Measurements from ENCODE around the gene CUL4B.
"Not testable (repeated sequence)": the region's sequence is repeated elsewhere in the genome, so short reads cannot be mapped to it uniquely, and the experiment has no call there.

Gene CUL4B

DNA sequence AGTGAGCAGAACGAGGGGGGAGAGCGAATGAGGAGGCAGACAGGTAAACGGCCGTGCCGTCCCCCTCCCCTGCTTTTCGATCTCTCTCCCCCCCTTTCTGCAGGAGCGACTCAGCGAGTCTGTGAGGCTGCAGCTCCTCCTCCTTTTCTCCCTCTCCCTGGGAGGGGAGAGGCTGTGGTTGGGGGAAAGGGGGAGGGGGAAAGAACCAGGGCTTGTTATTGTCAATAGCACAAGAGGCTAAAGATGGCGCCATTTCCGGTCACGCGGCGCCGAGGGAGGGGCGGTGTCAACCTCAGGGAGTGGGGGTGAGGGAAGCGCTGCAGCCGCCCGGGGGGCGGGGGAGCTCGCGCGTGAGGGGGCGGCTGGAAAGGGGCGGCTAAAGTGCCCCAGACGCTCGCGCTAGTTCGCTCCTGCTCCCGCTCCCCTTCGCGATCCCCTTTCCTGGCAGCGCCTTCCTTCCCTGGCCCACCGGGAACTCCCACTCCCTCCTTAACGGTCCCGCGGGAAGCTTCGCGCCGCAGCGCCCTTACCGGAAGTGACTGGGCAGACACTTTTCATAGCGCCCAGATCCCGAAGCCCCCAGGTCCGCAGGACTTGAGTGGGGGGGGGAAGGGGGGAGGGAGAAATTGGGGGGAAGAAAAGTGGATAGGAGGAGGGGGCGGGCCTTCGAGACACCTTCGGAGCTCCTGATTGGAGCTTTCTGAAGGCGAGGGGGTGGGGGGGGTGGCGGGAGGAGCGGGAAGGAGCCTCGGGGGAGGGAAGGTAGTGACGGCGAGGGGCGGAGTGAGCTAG, at the start of gene CUL4B:
TSS of gene CUL4B (minus strand) at position 121 of the 792 bp plus-strand sequence. CDS start 324 bp downstream, outside the sequence.
- peak; percentile 78 for DNase-seq (ENCODE audit: low read depth, low spot score)

DNA sequence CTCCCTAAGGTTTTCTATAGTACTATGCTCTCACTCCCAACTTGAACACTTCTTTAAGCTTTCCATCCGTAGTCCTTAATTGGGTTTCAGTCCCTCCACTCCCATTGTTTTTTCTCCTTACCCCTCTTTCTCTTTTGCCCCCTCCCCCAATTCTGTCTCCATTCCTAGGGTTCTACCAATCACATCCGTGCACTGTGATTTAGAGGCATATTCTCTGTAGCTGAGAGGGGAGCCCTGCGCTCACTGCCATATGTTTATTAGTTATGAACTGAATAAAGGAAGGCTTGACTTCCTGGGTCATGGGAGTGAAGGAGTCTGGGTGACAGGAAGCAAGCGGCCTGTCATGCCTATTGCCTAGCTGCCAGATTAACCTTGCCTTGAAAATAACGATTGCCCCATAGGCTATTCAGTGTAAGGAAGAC, 43.6 kb upstream of the CUL4B start:
- no peak for DNase-seq (ENCODE audit: low read depth, low spot score)

DNA sequence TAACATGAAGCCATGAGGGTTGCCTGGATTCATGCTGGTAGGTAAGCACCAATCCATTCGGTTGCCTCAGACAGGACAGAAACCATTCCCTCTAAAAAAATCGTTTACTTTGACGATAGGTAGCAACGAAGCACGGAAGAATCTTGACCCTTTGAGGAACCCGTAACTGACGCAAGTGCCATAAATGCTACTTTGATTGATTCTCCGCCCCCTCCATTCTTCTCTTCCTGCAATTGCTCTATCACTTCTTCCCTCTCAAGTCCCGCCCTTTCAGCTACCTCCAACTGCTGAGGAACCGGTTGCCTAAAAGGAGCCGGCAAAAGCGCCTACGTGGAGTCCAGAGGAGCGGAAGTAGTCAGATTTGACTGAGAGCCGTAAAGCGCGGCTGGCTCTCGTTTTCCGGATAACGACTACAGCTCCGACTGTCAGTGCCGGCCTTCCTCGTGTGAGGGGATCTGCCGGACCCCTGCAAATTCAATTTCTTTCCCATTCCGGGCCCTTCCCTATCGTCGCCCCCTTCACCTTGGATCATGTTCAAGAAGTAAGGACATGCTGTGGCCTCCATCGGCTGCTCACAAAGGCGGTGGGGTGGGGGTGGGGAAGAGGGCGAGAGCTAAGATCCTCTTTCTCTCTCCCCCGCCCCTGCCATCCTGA, 43.1 kb upstream of the CUL4B start, which contains the start of gene MCTS1:
TSS of gene MCTS1 (plus strand) at position 395 of the 654 bp plus-strand sequence. CDS start at position 531, 136 bp downstream.
- DNase-seq (ENCODE audit: low read depth, low spot score): peak; percentile 83

DNA sequence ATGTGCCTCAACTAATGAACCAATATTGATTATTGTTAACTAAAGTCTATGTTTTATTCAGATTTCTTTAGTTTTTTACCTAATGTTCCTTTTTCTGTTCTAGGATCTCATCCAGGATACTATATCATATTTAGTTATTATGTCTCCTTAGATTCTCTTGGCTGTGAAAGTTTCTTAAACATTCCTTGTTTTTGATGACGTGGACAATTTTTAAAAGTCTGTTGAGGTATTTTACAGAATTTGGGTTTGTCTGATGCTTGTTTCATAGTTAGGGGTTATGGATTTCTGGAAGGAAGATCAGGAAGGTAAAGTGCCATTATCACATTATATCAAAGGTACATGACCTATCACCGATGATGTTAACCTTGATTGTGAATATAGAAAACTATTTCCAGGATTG, 24.9 kb upstream of the CUL4B start:
- DNase-seq (ENCODE audit: low read depth, low spot score): no peak

DNA sequence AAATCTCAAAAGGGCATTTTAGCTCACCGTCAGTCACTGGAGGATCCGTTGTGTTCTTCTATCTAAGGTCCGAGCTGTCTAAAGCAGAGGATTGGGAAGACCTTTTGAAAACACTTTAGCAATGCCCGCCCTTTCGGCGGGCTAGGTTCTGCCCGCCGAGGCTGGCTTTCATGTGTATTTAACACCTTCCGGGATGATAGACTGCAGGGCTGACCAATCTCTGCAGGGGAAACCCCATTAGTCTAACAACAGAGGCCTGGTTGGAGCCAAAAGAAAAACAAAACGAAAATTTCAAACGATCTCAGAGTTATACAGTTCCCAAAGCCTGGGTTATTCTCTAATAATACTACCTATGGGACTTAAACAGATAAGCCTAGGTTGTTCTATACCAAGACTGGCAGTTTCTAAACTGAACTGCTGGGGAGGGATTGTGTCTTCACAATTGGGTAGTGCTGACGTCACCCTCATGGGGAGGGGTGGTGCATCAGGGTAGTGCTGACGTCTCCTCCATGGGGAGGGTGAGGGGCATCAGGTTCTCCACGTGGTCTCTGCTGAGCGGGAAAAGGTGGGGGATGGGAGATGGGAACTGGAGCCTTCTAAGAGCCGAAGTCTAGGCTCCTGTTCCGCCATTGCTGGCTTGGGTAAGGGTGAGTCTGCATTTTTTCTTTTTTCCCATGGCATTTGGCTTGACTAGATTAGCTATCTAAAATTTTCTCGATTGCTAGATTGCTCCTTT, 14.8 kb upstream of the CUL4B start:
- DNase-seq (ENCODE audit: low read depth, low spot score): peak; percentile 25

DNA sequence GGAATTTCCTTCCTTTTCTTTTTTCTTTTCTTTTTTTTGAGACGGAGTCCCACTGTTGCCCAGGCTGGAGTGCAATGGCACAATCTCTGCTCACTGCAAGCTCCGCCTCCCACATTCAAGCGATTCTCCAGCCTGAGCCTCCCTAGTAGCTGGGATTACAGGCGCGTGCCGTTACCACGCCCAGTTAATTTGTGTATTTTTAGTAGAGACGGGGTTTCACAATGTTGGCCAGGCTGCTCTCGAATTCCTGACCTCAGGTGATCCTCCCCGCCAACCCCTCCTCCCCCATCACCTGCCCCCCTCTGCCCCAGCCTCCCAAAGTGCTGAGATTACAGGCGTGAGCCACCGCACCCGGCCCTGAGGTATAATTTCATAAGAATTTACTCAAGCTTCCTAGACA, 13.0 kb upstream of the CUL4B start:
- not testable (repeated sequence) for DNase-seq (ENCODE audit: low read depth, low spot score)

DNA sequence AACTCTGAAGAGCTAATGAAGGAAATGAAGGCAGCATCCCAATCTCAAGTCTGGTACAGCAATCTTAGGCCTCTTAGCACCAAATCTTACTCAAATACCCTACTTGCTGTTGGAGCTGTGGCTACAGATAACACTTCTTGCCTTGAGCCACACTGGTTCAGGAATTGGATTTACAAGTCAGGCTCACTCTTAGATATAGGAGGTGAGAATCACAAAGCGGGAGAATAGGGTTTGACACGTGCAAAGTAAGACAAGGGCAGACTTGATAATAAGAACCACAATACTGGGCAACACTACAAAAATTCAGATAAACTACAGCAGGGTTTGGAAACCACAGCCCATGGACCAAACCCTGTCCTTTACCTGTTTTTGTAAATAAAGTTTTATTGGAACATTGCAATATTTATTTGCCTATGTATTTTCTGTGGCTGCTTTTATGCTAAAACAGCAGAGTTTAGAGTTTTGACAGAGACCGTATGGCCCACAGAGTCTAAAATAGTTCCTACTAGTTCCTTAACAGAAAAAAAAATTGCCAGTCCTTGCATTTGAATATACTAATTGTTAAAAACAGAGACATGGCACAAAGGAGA, 9.3 kb upstream of the CUL4B start:
- DNase-seq (ENCODE audit: low read depth, low spot score): no peak

DNA sequence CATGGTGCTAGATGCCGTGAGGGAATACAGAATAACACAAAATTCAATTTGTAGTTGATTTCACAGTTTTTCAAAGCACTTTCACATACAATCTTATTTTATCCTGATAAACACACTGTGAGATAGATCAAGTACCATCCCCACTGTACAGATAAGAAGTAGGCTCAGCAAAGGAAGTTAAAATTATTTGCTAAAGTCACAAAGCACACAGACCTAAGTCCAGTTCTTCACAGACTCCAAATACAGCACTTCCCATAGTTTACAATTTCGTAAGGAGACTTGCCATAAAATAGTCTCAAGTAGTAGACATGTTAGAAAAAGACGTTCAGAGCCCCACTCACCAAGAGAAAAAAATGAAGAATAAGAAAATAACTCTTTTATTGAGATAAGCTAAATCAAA, 7.8 kb upstream of the CUL4B start:
- no peak for DNase-seq (ENCODE audit: low read depth, low spot score)

DNA sequence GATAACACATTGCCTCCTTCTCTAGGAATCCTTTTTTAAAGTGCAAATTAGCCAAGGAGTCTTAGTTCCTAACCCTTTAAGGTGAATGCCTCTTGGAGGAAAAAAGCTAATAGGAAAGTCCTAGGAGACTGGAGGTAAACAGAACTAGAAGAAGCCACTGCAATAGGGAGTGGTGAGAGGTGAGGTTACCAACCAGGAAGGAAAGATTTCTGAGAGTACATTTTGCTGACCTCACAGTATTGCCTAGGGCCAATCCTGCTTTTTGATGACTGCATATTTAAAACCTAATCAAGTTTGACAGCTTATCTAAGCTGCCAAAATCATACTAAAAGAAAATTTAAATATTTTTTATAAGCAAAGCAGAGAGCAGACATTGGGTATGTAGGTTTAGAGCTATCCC, 7.3 kb upstream of the CUL4B start:
- no peak for DNase-seq (ENCODE audit: low read depth, low spot score)

DNA sequence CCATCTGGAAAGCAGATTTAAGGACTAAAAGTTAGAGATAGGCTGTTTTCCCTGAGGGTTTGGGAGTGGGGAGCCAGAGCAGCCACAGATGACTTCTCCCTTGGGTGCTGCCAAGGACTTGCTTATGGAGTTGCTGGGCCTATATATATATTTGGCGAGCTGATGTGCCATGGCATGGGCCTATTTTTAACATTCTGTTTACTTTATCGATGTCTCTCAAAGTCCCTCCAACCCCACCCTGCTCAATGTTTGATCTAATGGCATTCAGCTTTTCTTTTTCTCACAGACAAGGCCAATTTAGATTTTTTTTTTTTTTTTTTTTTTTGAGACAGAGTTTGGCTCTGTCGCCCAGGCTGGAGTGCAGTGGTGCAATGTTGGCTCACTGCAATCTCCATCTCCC, 6.1 kb upstream of the CUL4B start:
- DNase-seq (ENCODE audit: low read depth, low spot score): no peak

DNA sequence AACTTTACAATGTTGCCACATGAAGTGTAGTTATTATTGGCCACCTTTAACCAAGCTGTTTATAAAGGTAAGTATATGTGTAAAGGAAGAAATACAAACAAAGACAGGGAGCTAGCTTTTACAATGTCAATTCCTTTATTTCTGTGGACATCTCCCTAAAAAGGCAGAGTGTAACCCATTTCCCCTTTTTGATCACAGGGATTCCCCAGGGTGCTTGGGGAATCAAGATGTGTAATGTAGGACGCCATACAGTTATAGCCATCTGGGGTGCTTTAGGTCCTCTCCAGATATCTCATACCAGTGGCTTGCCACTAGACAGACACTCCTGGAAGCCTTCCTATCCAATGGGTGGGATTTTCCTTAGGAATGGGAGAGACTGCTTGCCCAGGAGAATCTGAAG, 4.2 kb upstream of the CUL4B start:
- no peak for DNase-seq (ENCODE audit: low read depth, low spot score)

DNA sequence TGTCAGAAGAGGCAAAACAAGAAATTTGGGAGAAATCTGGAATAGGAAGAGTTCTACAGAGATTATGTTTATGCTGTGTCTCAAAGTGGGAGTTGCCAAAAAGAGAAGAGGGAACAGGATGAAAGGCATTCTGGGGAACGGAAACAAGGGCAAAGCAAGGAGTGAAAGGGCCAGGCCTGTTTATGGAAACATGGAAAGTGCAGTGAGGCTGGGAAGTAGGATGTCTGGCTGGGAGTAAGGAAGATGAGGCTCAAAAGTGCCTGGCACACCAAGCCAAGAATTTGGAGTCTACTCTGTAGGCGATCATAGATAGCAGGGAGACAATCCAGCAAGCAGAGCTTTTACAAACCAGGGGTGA, 1.8 kb upstream of the CUL4B start:
- DNase-seq (ENCODE audit: low read depth, low spot score): no peak

DNA sequence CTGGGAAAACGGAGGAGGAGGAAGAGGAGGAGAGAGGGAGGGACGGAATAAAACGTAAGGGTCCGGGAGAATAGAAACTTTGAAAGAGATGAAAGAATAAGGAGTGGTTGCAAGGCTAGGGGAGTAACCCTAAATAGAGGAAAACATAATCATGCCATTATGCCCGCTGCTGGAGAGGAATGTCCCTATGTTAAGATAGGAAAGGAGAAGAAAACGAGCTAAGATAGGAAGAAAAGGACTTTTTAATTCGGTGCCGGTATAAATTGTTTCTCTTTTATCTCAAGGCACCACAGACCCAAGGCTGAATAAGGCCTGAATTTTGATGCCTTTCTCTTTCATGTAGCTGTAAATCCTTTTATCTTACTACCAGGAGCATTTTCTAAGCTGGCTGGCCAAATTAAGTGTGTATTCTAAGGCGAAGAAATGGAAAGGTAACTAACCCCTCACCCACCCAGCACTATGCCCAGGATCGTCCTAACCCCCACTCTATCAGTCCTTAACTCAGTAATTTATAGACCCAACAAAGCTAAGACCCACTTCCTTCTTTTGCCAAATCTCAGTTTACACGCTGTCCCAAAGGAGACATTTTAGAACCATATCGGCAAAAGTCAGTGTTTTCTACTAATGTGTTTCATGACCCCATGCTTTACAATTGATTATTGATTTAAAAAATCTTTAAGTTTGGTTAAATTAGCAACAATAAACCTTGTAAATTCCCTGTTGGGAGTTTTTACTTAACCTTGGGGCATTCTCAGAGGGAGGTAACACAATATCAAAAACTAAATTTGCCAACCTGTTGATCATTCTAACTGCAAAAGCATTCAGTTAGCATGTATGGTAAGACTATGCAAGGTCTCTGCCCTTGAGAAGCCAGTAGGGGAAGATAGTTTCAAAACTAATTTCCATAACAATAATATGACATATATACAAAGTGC, 1.1 kb upstream of the CUL4B start:
- no peak for DNase-seq (ENCODE audit: low read depth, low spot score)

DNA sequence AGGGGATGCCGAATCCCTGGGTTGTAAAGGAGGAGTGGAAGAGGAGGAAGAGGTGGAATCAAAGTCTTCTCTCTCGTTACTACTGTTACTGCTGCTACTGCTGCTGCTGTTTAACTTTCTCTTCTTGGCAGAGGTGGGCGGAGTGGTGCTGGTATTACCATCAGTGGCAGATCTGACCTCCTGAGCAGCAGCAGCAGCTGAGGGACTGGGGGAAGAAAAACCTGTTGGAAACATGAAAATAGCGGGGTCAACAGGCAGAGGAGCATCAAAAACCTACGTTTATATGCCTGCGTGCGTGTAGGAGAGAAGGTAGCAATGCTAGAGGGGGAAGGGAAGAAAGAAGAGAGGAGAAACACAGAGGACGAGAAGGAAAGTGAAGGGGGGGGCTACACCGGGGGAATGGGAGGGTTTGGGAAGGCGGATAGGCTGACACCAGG, 339 bp downstream of the CUL4B start:
- DNase-seq (ENCODE audit: low read depth, low spot score): no peak

DNA sequence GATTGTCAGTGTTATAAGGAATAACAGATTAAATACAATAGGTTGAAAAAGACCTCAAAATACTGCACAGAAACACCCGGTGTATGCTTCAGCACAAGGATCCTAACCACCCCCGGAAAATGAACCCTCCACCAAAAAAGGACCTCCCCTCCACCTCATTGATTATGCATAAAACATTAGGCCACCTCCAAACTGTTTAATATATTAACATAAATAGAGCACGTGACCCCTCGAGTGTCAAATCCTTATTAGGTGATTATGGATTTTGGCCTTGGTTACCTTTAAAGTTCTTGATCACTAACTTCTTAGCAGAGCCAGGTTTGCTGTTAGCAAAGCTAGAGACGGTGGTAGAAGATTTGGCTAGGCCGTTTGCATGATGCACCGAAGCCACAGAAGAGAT, 958 bp downstream of the CUL4B start:
- DNase-seq (ENCODE audit: low read depth, low spot score): no peak

DNA sequence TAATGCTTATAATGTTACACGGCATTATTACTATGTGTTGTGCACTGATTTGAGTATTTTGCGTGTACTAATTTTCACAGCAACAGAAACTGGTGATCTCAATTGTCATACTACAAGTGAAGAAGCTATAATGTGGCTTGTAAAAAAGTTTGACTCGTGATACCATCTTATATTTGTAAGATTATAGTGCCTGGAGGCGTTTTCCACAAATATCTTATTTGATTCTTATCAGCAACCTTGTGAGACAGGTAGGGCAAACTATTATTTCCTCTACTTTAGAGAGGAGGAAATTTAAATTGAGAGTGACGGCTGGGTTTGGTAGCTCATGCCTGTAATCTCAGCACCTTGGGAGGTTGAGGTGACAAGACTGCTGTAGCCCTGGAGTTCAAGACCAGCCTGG, 4.5 kb downstream of the CUL4B start:
- no peak for DNase-seq (ENCODE audit: low read depth, low spot score)

DNA sequence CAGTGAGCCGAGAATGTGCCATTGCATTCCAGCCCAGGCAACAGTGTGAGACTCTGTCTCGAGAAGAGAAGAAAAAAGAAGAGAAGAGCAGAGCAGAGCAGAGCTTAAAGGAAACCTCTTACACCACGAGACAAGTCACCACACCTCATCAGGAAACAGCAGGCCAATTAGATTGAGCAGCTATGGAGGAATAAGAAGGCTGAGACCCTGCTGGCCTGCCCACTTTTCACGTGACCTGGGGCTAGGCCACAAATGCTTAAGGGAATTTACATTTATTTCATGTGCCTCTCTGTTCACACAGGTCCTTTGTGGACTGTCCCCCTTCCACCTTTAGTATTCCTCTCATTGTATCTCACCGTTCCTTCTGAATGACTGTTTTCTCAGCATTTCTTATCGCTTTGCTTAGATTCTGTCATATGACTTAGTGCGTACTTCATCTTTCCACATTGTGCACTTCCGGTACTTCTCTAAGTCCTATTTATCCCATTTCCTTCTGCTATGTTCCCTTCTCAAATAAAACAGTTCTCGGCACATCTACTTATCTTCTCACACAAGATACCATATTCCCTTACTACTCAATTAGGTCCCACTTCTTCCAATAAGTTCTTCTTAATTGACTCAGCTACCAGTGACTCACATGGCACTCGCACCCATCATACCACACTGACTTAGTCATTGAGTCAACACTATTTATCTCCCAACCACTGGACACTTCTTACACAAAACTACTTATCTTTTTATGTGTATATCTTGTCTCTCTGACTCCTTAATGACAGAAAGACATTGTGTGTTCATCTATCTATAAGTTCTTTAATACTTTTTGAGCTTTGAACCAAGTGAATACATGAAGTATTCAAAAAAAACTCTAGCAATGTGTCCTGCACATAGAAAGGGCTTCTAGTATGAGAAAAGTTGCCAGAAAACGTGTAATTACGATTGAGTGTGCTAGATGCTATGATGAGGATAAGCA, 11.0 kb downstream of the CUL4B start:
- no peak for DNase-seq (ENCODE audit: low read depth, low spot score)

DNA sequence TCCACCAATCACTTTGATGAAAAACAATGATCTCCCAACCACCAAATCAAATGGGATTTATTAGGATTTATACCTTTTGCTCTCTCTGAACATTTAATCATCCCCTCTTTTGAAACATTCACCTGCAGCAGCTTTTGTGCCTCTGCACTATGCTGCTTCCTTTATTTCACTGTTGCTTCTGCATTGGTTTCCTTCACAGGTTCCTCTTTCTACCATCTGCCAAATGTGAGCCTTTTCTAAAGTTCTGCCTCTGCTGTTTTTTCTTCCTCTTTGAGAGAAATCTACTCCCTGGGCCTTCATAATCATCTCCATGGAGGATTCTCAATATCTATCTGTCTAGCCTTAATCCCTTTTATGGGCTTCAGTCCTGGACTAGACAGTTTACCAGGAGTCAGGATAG, 24.7 kb downstream of the CUL4B start:
- no peak for DNase-seq (ENCODE audit: low read depth, low spot score)

DNA sequence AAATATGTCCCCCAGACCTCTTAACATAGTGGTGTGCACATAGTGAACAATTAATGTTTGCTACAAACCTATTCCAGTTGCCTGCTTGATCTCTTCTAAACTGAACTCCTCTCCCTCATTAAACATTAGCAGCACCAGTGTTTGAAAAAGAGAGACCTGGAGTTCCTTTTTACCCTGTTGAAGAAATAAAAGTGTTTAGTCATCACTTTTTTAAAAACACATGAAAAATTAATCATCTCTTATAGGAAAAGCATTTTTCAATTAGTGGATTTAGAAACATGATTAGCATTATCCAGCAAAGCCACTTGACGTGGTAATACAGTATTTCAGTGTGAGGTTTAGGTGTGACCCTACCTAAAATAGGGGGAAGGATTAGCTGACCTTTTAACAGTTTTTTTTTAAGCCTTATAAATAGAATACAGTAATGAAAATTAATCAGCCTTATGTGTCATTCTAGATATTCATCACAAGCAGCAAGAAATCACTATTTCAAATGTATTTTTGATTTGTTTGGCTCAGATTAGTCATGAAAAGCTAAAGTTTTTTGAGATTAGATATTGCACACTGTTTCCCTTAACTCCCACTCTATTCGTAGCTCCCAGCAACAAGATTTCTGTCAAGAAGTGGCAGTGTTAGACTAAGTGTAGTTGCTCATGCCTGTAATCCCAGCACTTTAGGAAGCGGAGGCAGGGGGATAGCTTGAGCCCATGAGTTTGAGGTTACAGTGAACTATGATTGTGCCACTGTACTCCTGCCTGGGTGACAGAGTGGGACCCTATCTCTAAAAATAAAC, 26.2 kb downstream of the CUL4B start:
- no peak for DNase-seq (ENCODE audit: low read depth, low spot score)

All from iPS DF 19.7 (cell line).